COLO829 (cell line): ENCODE results near the gene CARMIL1.
"Not testable (repeated sequence)": the region's sequence is repeated elsewhere in the genome, so short reads cannot be mapped to it uniquely, and the experiment has no call there.

Experiments used
- DNase-seq: peaks from one replicate; pipeline ENCODE4 v3.0.0; 2012; ENCODE audit warnings: low spot score

Gene CARMIL1

GRCh38 chr6:25370178-25371036, 91.2 kb downstream of the CARMIL1 start:
- DNase-seq: no peak

- no peak for DNase-seq
These were observed 91.8 kb downstream of the CARMIL1 start for GRCh38 chr6:25371037-25371347.

- DNase-seq: no peak
These were observed 96.0 kb downstream of the CARMIL1 start for GRCh38 chr6:25375125-25375524.

GRCh38 chr6:25377664-25378063, 98.5 kb downstream of the CARMIL1 start:
- DNase-seq: no peak

- no peak for DNase-seq
These were observed 101.9 kb downstream of the CARMIL1 start for GRCh38 chr6:25381077-25381476.

- not testable (repeated sequence) for DNase-seq
These were observed 103.3 kb downstream of the CARMIL1 start for GRCh38 chr6:25382476-25382875.

GRCh38 chr6:25384234-25384633, 105.1 kb downstream of the CARMIL1 start:
- no peak for DNase-seq

- no peak for DNase-seq
These were observed 105.8 kb downstream of the CARMIL1 start for GRCh38 chr6:25384967-25385366.

- DNase-seq: no peak
These were observed 108.3 kb downstream of the CARMIL1 start for GRCh38 chr6:25387483-25387882.

- no peak for DNase-seq
These were observed 108.7 kb downstream of the CARMIL1 start for GRCh38 chr6:25387911-25388310.

- DNase-seq: no peak
These were observed 109.6 kb downstream of the CARMIL1 start for GRCh38 chr6:25388776-25389175.

GRCh38 chr6:25389471-25389870, 110.3 kb downstream of the CARMIL1 start:
- DNase-seq: no peak

GRCh38 chr6:25392372-25392771, 113.2 kb downstream of the CARMIL1 start:
- DNase-seq: no peak

GRCh38 chr6:25395731-25396130, 116.6 kb downstream of the CARMIL1 start:
- DNase-seq: no peak

GRCh38 chr6:25397406-25397805, 118.2 kb downstream of the CARMIL1 start:
- DNase-seq: no peak

GRCh38 chr6:25399885-25400284, 120.7 kb downstream of the CARMIL1 start:
- DNase-seq: no peak

- no peak for DNase-seq
These were observed 122.5 kb downstream of the CARMIL1 start for GRCh38 chr6:25401711-25402110.

GRCh38 chr6:25402125-25402524, 123.0 kb downstream of the CARMIL1 start:
- DNase-seq: no peak

- DNase-seq: no peak
These were observed 124.0 kb downstream of the CARMIL1 start for GRCh38 chr6:25403150-25403549.

- no peak for DNase-seq
These were observed 124.9 kb downstream of the CARMIL1 start for GRCh38 chr6:25404091-25404490.

GRCh38 chr6:25404693-25405169, 125.6 kb downstream of the CARMIL1 start:
- no peak for DNase-seq

GRCh38 chr6:25405442-25405841, 126.3 kb downstream of the CARMIL1 start:
- no peak for DNase-seq

- DNase-seq: no peak
These were observed 128.3 kb downstream of the CARMIL1 start for GRCh38 chr6:25407431-25407830.

GRCh38 chr6:25410102-25410501, 130.9 kb downstream of the CARMIL1 start:
- no peak for DNase-seq
